ENCODE measurements around the gene SH3GLB2. TPM values are rescaled to one million over a fixed set of nuclear protein-coding genes. Genes with fewer than 3 reads are reported as not detected.

SH3GLB2 gene
- total and polyA plus RNA-seq, 2 of the 8 experiments (the other 6 are each of a cell fraction or from before 2014, with no cell fraction given) = 52.7 to 79.9 TPM

DNA sequence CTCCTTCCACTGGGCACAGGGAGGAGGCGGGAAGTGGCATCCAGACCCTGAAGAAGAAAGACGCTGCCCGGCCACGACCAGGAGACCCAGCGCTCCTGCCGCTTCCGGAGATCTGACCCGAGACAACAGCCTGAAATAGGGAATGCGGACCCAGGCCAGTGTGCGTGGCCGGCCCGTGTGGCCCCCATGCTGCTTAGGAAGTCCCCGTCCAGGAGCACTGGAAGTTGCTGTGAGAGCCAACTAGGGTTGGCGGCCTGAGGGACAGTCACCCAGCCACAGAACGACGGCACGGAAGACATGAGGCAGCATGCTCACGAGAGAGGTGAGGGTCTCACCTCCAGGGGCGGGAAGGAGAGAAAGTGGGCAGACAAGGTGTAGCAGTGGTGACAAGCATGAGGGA is 17.0 kb downstream of the SH3GLB2 start:
- ChIA-PET CTCF (ENCODE audit: partially characterized antibody) (interaction anchor here (0.6 to 7.8 kb wide), 4 partner anchors 10 to 40 kb away, joined by 3 to 89 read pairs (median 35); no protein-coding TSS in a partner anchor), POLR2A (ENCODE audit: partially characterized antibody) (interaction anchor here (2.6 kb wide), 1 partner anchor 12 kb away, joined by 9 read pairs; no protein-coding TSS in a partner anchor)
- H3K27me3 ChIP-seq (replicated peaks in 1 of 4; ENCODE audit: control insufficient read depth in 3 of 4, extremely low read depth in 1 of 4, insufficient read depth in 3 of 4, low read length in 3 of 4) = no peaks in the 10 kb centered on the region
- no peak overlapping the region for H3K23ac ChIP-seq (ENCODE audit: insufficient read length)
- H3K79me1 ChIP-seq (ENCODE audit: low read depth, low read length) = peaks cover 2% of the 10 kb centered on the region
- peak overlapping the region; percentile 75; the same call in 1 of the 2 replicates for H4K8ac ChIP-seq (ENCODE audit: extremely low read depth, insufficient read depth, low read length)
- H4K5ac ChIP-seq (ENCODE audit: insufficient read length, low read depth, low read length) = no peak overlapping the region
- H3K79me2 ChIP-seq (ENCODE audit: control insufficient read depth in 1 of 2, insufficient read depth in 2 of 2, low read length in 2 of 2) = no peaks in the 10 kb centered on the region
- no peak overlapping the region for H2BK12ac ChIP-seq (ENCODE audit: low read depth, low read length)
- no peak overlapping the region for H3K27ac ChIP-seq (ENCODE audit: low read depth, low read length)
- no peak overlapping the region for H3K56ac ChIP-seq (replicated peaks; ENCODE audit: insufficient read length, low read depth, low read length)
- H3K9ac ChIP-seq (replicated peaks in 1 of 4; ENCODE audit: extremely low read depth in 1 of 4, low read depth in 3 of 4, low read length in 3 of 4) = no peak overlapping the region
- H2BK120ac ChIP-seq (replicated peaks; ENCODE audit: low read depth, low read length) = no peak overlapping the region
- H3K36me3 ChIP-seq (ENCODE audit: control insufficient read depth in 2 of 4, insufficient read depth in 4 of 4, low read length in 3 of 4) = peaks cover 9 to 56% (median 30%) of the 10 kb centered on the region in 4 experiments; a peak in 7 of 8 replicates
- H3K18ac ChIP-seq (ENCODE audit: extremely low read depth, low read length) = no peak overlapping the region
- no peaks in the 10 kb centered on the region for H3K9me3 ChIP-seq (ENCODE audit: insufficient read depth in 2 of 2, low read depth in 1 of 2, low read length in 1 of 2)
- H3K4ac ChIP-seq (replicated peaks; ENCODE audit: insufficient read length, low read depth, low read length) = no peak overlapping the region
- no peak overlapping the region for H2BK20ac ChIP-seq (ENCODE audit: low read length)
- no peaks in the 10 kb centered on the region for H3K23me2 ChIP-seq (ENCODE audit: low read depth, low read length)
- no peak overlapping the region for H2AK5ac ChIP-seq (ENCODE audit: low read depth, low read length)
- FAIRE-seq (no peak), DNase-seq (ENCODE audit: low read depth in 1 of 2, low spot score in 2 of 2) (no peak)
- peaks cover 0 to 17% of the 10 kb centered on the region in 2 experiments for H4K20me1 ChIP-seq (replicated peaks in 1 of 2; ENCODE audit: control insufficient read depth in 1 of 2, insufficient read depth in 2 of 2, low read length in 2 of 2)
- H3K4me3 ChIP-seq (ENCODE audit: extremely low read depth in 1 of 4, insufficient read depth in 2 of 4, low read depth in 3 of 4, low read length in 4 of 4) = no peak overlapping the region
- WGBS, 2 experiments (ENCODE audit: extremely low coverage in 1 of 2, insufficient coverage in 1 of 2, insufficient read length in 1 of 2, insufficient replicate concordance in 2 of 2, low coverage in 1 of 2, low lambda C conversion rate in 2 of 2, missing lambda C conversion rate in 1 of 2) = 92% methylated on average over 17 of the region's 19 CpGs; no CpG with 5 or more reads in 1 of the 2 experiments
- H3K14ac ChIP-seq (ENCODE audit: insufficient read length) = no peak overlapping the region
- no peak overlapping the region; the same call in 1 of the 2 replicates for H2BK5ac ChIP-seq (ENCODE audit: low read depth, low read length)
- TF ChIP-seq MAFK (IDR thresholded peaks at IDR 0.05; ENCODE audit: low read depth, low read length) = no peak
- no peak overlapping the region for H4K91ac ChIP-seq (replicated peaks; ENCODE audit: insufficient read length, low read length)
- H2AFZ ChIP-seq (ENCODE audit: low read length) = no peak overlapping the region
- H3K4me1 ChIP-seq (replicated peaks in 1 of 4; ENCODE audit: control insufficient read depth in 3 of 4, insufficient read depth in 4 of 4, low read length in 3 of 4) = no peaks in the 10 kb centered on the region
- H2BK15ac ChIP-seq (ENCODE audit: low read length) = no peak overlapping the region
- no peak overlapping the region for H3K4me2 ChIP-seq (ENCODE audit: insufficient read depth in 1 of 2, low read depth in 2 of 2, low read length in 2 of 2)
